Measurements from ENCODE around the gene SCG2. TPM values are rescaled to one million over a fixed set of nuclear protein-coding genes. Genes with fewer than 3 reads are reported as not detected.

The SCG2 gene, protein sequence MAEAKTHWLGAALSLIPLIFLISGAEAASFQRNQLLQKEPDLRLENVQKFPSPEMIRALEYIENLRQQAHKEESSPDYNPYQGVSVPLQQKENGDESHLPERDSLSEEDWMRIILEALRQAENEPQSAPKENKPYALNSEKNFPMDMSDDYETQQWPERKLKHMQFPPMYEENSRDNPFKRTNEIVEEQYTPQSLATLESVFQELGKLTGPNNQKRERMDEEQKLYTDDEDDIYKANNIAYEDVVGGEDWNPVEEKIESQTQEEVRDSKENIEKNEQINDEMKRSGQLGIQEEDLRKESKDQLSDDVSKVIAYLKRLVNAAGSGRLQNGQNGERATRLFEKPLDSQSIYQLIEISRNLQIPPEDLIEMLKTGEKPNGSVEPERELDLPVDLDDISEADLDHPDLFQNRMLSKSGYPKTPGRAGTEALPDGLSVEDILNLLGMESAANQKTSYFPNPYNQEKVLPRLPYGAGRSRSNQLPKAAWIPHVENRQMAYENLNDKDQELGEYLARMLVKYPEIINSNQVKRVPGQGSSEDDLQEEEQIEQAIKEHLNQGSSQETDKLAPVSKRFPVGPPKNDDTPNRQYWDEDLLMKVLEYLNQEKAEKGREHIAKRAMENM
- 1 to 10 TPM in 1 of 12 donors, under 1 TPM in 8, not detected in 3; 0.06 to 8.1 (median 0.13) TPM for polyA plus RNA-seq (ENCODE audit: insufficient read length in 12 of 12)
- long read RNA-seq, donor 1, transcript SCG2-201 (2 exons, 2,576 nt), result major isoform, 10 of 10 reads
- long read RNA-seq, donor 1, partial matches to known transcripts, result 0 of 10 reads
- long read RNA-seq, donor 1, other reads (novel, unspliced or antisense), result 0 of 10 reads
- long read RNA-seq, donor 2, result 0 reads
- long read RNA-seq, donor 3, partial matches to known transcripts, result 0 of 1 reads
- long read RNA-seq, donor 3, other reads (novel, unspliced or antisense), result 0 of 1 reads
- long read RNA-seq, donor 4, result 0 reads
- long read RNA-seq, donor 5, result 0 reads
- long read RNA-seq, donor 6, result 0 reads
- long read RNA-seq, donor 7, result 0 reads
- long read RNA-seq, donor 8, result 0 reads
- long read RNA-seq, donor 9, result 0 reads
- long read RNA-seq, donor 10, result 0 reads
- long read RNA-seq, donor 11, result 0 reads

DNA sequence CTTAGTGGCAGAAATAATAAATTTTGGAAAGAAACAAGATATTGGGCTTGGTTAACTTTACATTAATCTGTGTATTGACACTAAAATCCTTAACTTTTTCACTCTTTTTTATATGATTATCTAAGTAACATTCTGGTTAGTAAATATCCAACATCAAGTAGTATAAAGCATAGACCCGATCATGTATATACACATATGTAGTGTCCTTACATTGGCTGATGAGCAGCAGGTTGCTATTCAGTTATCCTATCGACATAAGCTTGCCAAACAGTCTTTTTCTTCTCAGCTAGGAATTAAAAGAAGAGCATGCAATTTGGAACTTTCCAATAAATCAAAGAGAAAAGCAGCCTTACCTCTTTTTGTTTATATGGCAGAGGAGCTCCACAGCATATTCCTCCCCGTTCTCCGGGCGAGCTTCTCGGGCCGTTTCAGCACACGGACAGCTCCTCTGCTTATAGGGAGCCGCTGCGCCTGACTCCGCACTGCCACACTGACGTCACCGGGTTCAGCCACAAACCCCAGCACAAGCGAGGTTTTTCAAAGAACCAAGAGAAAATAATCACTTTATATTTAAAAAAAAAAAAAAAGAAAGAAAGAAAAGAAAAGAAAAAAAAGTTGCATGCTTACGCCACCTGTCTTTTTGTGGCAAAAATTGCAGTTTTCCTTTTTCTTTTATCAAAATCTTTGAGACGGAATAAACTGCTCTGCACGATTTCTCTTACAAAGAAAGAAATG lies at the start of gene SCG2:
Gene SCG2, minus strand, starts transcription at position 430 of the 735 bp plus-strand sequence. CDS start 3,079 bp downstream, outside the sequence.
- DNase-seq, result peak; percentile 85

DNA sequence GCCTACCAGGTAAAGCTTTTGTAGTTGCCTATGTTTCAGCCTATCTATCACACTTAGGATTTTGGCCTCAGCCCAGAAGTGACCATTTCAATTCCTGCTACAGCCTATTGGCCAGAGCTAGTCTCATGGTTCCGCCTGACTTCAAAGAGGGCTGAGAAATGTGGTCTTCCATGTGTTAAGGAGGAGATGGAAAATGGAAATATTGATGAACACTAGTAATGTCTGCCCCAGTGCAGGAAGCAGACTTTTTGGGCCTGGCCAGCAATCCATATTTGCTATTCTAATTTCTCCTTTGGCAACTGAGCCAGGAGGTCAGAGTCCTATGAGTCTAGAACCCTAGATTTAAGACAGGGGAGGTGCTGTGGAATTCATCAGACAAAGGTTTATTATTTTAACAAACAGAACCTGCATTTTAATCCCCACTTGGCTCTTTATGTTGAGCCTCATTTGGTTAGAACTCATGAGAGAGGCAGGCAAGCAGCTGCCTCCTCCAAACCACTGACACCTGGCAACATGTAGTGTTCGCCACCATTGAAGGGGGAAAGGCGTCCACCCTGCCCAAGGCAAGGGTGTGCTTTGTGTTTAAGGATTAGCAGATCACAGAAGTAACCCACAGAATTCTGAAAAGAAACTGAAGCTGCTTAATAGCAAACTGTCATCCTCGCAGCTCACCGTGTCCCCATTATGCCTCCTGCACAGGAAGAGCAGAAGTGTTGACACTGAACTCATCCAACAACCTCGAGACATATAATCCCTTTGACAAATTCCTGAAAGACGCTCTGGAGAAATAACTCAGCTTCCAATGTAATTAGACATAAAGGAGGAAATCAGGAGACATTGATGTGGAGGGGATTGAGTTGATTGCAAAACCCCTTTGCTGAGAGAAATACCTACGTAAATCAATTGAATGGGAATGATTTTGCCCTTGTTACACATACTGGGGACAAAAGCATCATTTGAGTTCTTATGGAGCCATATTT lies 47.7 kb upstream of the SCG2 start:
- no peak for DNase-seq

DNA sequence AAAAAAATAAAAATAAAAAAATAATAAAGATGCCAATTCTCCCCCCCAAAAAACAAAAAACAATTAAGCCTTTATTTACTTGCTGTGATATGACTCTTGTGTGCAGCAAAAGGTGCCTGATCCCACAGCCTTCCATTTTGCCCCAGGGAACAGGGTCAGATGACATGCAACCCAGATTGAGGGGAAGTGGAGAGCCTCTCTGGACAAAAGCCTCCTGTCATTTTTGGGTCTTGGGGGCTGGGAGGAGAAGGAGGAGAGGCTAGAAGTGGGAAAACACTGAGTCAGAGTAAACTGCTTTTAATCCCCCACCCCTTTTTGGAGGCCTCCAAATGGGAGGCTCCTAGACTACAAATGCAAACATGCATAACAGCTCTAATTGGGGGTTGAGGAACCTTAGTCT lies 46.6 kb upstream of the SCG2 start:
- no peak for DNase-seq

DNA sequence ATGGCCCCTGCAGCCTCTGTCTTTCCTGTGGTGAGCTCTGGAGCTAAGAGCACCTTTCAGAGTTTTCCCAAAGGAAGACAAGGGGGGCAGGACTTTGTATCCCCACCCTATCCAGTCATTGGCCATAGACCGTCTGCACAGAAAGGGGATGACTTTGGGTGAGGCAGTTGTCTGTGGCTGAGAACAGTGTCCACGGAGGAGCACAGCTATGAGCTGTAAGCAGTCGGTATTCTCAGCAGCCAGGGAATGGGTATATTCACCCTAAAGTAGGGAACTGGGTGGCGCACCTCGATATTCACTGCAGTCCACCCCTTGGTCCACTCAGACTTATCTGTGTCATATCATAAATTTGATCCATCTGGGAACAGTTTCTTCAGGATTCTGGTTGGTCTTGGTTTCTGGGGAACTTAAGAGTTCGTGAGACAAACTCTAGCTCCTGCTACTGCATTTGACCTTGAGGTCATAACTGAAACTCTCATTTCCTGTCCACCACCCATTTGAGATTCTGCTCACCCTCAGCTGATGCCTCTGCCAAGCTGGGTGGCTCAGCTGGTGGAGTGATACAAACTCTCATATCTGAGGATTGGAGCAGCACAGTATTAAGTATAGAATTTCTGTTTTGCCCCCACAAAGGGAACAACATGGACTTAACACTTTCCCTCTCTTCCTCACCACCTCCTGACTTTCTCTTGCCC lies 45.2 kb upstream of the SCG2 start:
- no peak for DNase-seq

DNA sequence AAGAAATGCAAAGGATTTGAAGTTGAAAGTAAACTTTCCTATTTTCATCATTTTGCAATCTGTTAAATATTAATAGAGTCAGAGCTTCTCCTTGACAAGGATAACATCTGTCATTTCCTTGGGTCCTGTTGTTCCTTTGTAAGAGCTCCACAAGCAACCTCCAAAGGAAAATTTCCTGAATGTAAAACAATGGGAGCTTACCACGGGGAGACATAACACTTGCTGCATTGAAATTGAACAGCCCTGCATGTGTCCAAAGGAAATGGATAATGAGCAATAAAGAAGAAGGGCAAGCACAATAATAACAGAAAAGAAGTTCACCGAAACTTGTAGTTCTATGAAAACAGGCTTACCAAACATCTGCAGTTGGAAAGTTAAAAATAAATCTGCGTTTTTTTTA lies 42.0 kb upstream of the SCG2 start:
- DNase-seq, result no peak

DNA sequence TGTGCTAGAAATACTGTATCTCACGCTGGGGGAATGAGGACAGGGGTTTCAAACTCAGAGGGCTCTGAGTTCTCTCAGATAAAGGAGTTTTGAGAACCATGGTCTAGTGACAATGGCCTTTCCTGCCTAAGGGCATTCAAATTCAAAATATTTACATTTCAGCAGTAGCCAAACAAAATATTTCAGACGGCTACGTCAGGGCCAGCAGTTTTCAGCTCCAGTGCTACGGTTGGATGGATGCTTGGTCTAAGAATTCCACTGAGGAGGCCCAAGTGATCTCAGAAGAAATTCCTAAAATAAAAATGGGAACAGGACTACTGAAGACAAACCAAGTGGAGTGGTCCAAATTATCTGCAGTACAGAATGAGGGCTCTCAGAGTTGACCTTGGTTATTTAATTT lies 41.1 kb upstream of the SCG2 start:
- DNase-seq, result no peak

DNA sequence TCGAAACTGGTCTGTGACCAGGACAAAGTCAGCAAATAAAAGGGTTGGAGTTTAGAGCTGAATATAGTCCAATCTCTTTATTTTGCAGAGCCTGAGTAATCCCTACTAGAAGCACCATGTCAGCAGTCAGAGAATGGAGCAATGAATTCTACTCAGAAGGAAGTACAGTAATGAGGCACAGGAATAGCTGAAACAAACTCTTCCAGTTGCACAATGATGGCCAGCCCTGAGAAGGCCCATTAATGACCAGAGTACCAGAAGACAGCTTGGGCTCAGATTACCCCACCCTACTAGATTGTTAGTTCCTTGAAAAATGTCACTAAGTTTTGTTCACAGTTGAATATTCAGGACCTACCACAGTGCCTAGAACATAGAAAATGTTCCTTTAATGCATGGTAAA lies 40.3 kb upstream of the SCG2 start:
- DNase-seq, result no peak

DNA sequence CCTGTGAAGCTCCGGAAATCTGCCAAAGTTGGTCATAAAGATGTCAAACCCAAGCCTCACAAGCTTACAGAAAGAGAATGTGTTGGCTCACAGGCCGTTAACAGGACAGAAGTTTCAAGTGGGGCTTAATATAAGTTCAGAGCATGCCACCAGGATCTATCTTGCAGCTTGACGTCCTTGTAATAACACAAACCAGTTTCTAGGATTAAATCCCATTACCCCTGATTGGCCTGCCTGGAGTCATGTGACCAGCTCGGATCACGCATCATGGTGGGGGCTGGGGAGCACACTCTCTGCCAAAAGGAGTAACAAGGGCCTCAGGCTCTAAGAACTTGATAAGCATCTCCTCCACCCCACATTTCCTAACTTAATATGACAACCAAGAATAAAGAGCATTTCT lies 38.9 kb upstream of the SCG2 start:
- DNase-seq, result no peak

DNA sequence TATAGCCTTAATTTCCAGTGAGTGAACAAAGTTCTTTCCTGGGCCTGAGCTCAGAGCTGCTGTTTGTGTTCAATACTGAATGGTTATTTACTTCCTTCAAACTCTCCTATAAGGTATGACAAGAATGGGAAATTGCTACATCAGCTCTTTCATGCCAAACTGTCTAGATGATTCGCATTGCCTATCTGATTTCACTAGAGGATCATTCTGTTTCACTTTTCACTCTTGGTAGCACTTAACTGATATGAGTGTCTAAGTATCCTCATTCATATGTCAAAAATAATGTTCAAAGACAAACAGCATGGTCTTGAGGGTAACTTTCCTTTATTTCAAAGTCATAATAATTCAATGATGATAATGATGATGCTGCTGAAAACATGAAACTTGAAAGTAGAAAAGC lies 32.9 kb upstream of the SCG2 start:
- no peak for DNase-seq

DNA sequence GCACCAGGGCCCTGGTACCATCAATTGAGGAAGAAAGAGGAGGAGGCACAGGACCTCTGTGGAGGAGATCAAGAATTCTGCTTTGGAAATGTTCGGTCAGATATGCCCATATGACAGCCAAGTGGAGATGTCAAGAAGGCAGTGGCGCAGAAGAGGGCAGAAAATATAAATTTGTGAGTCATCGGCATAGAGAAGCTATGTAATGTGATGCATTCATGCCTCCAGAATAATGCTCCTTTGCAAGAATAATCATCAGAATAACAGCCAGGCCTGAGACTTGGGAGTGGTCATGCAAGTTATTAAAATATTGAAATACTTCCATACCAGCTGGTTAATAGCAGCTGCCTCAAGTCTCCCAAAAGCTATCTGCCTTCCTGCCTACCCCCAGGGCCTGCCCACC lies 32.1 kb upstream of the SCG2 start:
- DNase-seq, result no peak

DNA sequence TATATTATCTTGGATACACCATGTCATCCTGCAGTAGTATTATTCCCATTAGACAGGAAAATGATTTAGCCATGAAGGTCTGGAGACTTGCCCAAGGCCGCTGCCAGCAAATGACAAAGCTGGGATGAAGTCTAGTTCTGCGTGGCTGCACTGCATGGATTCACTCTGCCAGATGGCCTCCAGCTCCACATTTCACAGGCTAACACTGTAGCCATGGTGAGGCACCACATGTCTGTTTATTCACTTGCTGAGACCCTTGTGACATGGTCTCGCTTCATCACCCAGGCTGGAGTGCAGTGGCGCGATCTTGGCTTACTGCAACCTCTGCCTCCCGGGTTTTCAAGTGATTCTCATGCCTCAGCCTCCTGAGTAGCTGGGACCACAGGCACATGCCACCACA lies 31.5 kb upstream of the SCG2 start:
- DNase-seq, result no peak

DNA sequence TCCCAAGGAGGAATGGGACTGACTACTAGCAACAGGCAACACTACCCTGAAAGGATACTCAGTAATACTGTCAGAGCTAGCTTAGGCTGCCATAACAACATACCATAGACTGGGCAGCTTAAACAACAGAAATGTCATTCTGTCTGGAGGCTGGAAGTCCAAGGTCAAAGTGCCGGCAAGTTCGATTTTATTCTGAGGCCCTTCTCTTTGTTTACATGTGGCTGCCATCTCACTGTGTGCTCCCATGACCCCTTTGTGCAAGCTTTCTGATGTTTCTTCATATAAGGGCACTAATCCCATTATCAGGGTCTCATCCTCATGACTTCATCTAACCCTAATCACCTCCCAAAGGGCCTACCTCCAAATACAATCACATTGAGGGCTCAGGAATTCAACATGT lies 30.7 kb upstream of the SCG2 start:
- no peak for DNase-seq

DNA sequence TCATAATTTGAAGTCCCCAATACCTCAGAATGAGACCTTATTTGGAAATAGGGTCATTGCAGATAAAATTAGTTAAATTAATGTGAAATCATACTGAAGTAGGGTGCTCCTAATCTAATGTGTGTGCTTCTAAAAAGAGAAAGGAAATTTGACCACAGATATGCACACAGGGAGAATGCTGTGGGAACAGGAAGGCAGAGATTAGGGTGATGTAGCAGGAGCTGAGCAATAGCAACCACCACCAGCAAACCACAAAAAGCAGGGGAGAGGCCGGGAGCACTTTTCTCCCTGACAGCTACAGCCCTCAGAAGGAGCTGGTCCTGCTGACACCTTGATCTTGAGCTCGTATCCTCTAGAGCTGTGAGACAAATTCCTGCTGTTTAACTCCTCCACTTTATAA lies 24.6 kb upstream of the SCG2 start:
- DNase-seq, result no peak

DNA sequence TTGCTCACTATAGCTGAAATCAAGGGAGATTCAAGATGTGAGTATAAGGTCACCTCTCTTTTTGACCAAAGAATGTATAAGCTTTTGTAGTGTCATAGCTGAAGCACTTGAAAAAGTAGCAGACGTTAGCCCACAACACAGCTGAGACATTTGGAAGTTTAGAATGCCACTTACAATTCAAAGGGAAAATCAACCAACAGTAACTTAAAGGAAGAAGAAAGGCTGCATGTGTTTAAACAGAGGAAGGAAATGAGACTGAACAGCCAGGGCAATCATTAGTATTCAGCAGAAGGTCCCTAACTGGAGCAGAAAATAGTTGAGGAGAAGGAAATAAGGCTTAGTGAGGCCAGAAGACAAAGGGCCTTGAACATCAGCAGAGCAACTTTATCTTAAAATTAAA lies 23.5 kb upstream of the SCG2 start:
- no peak for DNase-seq

DNA sequence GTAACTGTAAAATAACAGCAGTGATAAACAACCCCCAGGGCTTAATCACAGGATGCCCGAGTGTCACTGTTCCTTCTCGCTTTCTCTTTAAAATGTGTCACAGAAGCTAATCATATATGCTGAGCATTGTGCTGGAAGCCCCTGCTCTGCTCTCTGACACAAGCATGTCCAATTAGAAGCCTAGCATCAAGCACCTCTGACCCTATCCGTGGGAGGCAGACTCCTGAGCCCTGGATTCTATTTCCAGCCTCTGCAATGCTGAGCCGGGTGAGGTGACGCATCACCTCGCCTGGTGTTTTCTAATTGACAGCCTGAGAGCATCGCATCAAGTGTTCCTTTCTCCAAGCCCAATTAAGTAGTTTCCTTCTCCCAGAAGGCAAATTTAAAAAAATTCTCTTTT lies 19.7 kb upstream of the SCG2 start:
- no peak for DNase-seq

DNA sequence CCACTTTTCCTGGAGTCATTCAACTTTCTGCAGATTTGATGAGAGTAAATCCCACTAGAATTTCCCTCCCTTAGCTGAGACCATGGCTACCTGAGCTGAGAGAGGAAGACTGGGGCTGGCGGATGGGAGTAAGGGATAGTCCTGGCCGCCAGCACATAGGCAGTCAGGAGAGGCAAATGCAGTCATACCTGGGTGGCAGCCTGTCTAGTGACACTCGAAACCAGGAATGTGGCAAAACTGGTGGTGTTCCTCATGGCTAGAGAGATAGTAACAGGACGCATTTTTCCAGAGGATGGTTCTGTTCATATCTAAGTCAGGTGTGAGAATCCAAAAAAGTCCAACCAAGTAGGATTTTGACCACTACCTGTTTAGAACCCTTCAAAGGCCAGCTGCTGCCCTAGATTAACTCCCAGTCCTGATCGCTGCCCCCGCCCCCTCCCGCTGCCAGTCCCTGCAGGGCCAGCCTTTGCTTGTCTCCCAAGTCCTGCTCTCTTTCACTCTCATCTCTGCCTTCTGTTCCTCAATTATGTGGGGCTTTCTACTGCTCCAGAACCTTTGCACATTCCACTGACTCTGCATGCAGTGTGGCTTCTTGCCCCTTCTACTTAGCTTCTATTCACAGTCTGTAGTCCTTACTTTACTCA lies 17.4 kb upstream of the SCG2 start:
- DNase-seq, result no peak

DNA sequence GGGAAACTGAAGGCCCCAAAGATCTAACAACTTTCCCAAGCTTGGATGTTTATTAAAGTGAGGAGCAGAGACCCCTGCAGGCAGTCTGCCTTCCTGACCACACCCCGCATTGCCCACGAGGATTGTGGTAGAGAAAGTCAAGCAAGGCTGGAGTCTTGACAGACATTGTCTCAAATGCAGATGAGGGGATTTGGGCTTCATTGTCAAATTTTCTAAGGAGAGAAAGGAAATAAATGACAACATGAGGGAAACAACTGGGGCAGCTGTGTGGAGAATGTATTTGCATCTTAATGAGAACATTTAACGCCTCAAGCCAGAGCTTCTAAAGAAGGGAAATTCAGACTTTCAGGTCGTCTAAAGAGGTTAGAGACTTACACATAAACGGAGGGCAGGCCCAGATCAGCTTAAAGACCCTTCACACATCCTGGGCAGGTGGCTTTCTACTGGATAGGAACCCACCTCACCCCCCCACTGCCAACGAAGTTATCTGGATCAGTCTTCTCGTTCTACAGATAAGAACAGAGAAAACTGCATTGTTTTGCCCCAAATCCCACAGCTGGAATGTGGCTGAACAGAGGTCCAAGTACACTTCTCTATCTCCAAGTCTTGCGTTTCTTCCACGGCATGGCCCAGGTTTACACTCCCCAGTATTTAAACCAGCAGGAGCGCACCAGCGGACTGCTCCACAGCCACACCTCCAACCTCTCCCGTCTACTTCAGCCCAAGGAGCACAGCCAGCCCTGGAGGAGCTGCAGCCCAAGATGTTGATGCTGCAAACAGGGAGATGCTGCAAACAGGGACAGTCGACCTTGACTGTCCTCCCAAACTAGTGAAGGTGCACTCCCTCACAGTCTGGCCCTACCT lies 16.2 kb upstream of the SCG2 start:
- no peak for DNase-seq

DNA sequence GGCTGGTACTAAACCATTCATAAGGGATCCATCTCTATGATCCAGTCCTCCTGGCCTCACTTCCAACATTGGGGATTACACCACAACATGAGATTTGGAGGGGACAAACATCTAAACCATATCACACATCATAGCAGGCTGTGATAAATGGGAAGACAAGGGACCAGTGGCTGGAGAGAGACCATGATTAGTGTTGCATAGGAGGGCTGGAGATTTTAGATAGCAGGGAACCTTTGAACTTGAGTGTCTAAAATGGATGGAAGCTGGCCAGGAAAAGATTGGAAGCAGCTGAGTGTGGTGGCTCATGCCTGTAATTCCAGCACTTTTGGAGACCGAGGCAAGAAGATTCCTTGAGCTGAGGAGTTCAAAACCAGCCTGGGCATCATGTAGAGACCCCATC lies 12.4 kb upstream of the SCG2 start:
- DNase-seq, result no peak
